NCI-H510A (cell line): Measurements from ENCODE around the gene SNTG2.
"Not testable (repeated sequence)": the region's sequence is repeated elsewhere in the genome, so short reads cannot be mapped to it uniquely, and the experiment has no call there.

Source experiments
- DNase-seq: peaks from one replicate; lab custom pipeline; 2025; lab: John Stamatoyannopoulos, UW

The SNTG2 gene

DNA sequence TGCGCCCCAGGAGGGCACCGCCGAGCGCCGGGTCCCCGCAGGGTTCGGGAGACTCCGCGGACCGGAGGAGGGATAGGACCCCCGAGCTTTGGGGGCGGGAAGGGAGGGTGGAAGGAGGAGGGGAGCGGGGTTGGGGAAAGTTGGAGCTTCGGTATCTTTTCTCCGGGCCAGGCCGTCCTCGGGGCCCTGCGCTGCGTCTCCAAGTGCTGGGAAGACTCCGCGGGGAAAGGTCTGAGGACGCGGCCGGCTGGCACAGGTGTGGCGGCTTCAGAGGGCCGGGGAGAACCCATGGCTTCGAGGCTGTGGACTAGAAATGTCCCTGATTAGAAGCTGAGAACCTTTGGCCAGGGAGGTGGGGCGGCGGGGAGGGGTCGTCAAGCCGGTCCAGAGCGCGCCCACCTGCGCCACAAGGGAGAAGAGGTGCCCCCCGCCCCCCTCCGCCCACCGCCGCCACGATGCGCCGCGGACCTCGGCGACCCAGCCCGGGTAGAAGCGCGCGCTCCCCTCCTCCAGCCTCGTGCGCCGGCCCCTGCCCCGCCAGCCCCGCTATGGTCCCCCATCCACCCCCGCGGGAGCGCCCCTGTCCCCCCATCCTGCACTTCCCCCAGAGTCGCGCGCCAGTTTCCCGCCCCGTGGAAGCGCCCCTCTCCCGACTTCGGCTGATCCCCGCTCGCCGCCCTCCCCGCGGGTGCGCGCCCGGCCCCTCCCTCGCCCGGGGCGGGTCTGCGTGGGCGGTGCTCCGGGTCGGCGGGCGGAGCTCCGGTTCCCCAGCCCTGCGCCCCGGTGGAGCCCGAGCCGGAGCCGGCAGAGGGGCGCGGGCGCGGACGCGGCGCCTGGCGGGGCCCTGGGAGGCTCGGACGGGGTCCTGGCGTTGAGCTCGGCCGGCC lies at the start of gene SNTG2:
Gene SNTG2 (plus strand): TSS at position 770 of the 887 bp plus-strand sequence. CDS start 148 bp downstream, outside the sequence.
- peak; percentile 39 for DNase-seq

DNA sequence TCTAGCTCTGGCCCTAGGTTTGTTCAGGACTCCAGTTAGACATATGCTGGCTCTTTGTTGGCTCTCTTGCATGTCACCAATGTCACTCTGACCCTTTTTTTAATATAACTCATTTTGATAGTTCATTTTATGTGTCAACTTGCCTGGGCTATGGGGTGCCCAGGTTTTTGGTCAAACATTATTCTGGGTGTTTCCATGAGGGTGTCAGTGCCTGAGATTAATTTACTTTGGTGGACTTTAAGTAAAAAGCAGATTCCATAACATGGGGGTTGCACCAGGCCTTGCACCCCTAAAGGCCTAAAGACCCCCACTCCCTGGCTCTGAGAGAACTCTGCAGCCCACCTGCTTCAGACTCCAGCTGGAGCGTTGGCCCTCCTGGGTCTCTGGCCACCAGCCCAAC lies 48.1 kb upstream of the SNTG2 start:
- no peak for DNase-seq

DNA sequence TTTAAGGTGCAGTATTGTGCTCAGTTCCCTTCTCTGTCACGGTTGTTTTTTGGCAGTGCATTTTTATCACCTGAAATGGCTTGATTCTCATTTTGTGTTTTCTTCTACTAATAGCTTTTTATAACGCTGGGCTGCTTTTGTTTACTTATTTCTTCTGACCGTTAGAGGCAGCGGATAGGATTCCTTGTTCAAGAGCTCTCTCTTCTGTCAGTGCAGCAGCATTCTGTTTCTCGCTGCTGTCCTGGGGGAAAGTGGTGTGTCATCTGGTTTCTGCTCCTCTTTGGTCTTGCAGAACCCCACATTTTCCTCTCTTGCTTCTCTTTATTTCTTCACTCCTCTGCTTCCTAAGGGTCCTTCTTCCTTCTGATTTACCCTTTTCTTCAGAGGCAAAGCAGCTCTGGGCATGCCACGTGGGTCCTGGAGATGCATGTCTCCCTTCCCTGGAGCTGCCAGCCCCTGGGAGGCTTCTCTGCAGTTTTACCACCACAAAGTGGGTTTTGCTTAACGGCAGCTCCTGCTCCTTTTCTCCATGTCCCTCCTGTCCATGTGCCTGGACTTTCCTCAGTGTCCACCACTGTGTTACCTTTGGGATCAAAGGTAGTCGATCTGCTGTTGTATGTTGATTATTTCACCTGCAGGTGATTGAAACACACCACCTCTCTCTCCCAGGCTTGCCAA lies 47.3 kb upstream of the SNTG2 start:
- no peak for DNase-seq

DNA sequence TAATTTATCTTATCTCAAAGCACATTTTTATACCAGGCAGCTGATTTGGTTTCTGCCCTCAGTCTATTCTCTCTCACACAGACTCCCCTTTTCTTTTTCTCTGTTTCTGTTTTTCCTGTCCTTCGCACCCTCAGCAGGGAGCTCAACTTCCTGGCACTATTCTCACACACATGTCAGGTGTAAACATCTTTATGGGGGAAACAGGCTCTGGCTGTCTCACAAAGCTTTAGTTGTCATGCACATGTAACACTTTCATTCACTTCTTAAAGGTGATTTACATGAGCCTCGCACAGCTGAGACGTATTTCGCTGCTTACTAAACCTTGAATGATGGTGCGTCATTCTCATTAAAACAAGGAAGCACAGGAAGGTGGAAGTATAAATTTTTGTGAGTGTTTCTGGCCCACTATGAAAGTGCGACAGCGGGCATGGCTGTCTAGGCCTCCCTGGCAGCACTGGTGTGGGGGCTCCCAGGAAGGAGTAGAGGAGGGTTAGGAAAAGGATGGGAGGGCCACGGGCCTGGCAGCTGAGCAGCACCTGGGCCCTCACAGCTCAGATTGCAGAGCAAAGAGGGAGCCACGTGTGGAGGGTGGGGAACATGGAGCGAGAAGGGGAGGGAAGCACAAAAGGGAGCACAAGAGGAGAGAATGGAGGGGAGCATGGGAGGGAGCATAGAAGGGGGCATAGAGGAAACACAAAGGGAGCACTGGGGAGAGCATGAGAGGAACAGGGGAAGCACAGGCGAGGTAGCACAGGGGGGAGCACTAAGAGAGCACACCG lies 46.2 kb upstream of the SNTG2 start:
- no peak for DNase-seq

DNA sequence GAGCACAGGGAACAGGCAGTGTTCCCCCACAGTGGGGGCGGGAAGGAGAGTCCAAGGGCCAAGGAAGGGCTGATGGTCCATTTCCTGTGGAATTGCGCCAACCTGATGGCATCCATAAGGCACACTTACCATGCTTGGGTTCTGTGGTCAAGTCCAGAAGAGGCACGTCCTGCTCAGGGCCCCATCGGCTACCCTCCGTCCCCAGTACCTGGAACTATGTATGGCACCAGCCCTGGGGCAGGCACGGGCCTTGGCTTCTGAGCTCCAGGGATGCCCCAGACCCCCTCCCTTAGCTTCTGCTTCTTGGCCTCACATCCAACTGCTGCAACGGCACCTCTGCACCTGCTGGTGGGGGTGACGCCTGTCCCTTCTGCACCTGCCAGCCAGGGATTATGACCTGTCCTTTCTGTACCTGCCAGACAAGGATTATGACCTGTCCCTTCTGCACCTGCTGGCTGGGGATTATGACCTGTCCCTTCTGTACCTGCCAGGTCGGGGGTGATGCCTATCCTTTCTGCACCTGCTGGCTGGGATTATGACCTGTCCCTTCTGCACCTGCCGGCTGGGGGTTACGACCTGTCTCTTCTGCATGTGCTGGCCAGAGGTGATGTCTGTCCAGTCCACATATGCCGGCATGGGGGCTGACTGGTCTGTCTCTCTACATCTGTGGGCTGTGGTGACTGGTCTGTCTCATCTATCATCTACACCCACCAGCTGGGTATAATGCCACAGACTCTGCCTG lies 45.4 kb upstream of the SNTG2 start:
- peak; percentile 45 for DNase-seq

DNA sequence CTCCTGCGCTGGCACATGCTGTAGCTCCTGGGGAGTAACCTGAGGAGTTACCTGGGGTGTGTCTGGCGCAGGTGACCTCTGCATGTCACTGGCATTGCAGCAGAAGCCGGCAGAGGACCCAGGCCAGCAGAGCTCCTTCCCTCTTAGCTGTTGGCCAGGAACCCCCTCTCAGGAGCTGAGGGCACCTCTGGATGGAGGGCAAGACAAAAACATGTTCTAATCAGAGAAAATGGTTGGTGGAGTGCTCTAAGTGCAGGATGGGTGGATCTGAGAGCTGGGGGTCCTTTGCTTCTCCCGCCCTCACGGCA lies 44.9 kb upstream of the SNTG2 start:
- DNase-seq, result no peak

DNA sequence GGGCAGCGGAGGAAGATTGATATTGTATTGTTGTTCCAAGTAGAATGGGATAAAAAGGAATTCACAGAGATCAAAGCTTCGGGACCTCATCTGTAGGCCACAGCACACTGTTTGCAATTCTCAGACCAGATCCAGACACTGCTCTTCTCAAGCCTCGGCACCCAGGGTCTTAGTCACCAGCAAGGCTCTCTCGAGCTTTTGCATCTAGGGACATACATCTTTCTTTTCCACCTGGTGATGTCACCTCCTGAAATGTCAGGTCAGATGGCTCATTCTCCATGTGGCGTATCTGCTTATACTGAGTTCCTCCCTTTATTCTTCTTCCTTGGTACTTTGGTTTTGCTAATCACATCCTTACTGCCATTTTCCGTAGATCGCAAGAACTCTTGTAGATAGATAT lies 42.9 kb upstream of the SNTG2 start:
- no peak for DNase-seq

DNA sequence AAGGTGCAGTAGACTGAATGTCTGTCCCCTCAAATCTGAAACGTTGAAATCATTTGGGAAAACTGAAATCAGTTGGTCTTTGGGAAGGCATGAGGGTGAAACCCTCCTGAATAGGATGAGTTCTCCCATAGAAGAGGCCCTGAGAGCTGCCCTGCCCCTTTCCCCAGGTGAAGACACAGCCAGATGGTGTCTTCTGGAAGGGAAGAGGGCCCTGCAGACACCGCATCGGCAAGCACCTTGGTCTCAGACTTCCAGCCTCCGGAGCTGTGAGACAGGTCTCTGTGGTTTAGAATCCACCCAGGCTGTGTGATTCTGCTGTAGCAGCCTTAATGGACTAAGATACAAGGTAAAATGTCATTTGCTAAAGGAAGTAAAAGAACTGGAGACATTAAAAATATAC lies 42.1 kb upstream of the SNTG2 start:
- DNase-seq, result no peak

DNA sequence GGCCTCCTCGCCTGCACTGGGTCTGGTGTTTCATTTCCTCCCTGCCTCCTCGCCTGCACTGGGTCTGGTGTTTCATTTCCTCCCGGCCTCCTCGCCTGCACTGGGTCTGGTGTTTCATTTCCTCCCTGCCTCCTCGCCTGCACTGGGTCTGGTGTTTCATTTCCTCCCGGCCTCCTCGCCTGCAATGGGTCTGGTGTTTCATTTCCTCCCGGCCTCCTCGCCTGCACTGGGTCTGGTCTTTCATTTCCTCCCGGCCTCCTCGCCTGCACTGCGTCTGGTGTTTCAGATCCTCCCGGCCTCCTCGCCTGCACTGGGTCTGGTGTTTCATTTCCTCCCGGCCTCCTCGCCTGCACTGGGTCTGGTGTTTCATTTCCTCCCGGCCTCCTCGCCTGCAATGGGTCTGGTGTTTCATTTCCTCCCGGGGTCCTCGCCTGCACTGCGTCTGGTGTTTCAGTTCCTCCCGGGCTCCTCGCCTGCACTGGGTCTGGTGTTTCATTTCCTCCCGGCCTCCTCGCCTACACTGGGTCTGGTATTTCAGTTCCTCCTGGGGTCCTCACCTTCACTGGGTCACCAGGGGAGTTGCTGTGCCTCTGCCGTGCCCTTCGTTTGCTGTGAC lies 40.8 kb upstream of the SNTG2 start:
- not testable (repeated sequence) for DNase-seq

DNA sequence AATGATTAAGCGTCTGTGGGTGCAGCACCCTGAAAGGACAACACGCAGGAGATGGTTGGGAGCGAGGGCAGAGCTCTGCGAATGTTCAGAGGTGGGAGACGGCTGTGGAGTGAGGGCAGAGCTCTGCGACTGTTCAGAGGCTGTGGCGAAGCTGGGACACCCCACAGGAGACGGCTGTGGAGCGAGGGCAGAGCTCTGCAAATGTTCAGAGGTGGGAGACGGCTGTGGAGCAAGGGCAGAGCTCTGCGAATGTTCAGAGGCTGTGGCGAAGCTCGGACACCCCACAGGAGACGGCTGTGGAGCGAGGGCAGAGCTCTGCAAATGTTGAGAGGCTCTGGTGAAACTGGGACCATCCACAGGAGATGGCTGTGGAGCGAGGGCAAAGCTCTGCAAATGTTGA lies 40.0 kb upstream of the SNTG2 start:
- DNase-seq, result no peak

DNA sequence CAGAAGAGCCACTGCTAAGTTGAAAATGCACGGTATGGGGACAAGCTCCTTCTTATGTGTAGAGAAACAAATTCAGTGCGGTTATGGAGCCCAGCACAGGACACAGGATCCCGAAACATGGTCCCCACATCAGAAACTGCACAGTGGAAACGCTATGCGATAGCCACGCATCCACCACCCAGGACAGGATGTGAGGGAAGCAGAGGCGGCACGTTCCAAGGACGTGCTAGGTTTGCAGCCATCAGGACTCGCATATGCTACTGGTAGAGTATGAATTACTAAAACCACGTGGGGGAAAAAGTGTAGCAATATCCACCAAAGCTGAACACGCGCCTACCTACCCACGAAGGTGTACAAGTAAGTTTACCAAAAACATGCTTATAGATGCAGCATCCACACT lies 34.7 kb upstream of the SNTG2 start:
- DNase-seq, result no peak

DNA sequence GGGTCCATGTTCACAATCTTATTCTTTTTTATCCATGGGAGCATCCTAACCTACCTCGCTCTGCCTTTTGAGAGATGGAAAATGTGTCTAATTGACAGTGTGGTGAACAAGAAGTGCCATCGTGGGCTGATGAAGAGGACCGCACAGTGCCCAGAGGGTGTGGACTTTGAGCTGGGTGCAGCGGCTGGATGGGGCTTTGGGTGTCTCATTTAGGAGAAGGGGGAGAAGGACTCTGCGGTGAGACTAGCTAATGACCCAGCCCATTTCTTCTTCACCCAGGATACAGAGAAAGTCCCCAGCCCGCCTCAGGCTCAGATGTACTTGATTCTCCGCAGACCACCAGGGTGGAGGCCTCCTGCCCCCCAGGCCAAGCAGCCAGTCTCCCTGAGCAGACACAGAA lies 33.7 kb upstream of the SNTG2 start:
- no peak for DNase-seq

DNA sequence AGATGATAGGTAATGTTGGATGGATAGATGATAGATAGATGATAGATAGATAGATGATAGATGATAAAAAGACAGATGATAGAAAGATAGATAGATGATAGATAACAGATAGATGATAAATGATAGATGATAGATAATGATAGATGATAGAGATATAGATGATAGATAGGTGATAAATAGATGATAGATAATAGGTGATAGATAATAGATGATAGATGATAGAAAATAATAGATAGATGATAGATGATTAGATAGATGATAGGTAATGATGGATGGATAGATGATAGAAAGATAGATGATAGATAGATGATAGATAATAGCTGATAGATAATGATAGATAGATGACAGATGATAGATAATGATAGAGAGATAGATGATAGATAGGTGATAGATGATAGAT lies 31.0 kb upstream of the SNTG2 start:
- DNase-seq, result no peak

DNA sequence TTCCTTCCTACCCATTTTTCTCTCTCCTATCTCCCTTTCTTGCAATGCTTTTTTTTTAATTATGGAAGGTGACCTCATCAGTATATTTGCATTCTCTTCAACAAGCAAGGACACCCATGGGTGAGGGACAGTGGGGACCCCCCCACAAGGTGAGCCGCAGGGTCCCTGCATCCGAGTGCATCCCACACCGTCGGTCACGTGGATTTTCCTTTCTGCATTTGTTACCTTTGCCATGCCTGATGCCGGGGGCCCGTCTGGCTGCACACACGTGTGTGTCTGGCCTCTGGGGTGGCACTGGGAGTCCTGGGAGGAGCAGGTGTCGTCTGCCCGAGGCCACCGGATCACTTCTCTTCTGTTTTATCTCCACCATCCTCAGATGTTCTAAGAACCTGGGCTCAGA lies 30.1 kb upstream of the SNTG2 start:
- no peak for DNase-seq

DNA sequence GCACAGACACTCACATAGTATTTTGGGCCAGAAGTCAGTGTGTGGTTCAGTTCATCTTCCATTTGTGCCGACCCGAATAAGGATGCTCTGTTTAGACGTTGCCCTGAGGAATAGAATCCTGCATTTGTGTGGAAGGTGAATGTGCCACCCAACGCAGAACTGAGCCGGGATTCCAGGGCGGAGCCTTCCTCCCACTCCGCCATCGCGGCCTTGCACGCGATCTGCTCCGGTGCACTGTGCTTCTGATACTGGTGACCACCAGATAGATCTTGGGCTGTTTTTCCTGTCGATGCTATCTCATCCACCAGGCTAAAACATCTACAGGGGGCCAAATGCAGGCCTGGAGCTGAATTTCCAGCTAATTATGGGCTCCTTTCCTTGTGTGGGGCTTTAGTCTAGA lies 29.6 kb upstream of the SNTG2 start:
- DNase-seq, result no peak

DNA sequence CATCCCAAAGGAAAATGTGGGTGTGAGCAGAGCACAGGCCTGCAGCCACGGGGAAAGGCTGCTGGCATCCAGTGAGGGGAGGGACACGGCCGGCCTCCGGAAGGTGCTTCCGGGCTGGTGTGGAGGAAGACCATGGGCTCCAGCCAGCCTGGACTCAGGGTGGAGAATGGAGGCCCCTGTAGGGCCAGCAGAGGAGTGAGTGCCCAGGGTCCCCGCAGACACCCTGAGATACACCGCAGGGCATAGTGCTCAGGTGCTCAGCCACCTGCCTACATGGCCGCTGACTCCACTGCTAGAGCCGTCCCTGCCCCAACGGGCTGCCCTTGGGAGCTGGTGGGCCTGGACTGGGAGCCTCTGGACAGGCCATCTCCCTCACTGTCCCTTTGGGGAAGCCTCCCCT lies 28.5 kb upstream of the SNTG2 start:
- no peak for DNase-seq

DNA sequence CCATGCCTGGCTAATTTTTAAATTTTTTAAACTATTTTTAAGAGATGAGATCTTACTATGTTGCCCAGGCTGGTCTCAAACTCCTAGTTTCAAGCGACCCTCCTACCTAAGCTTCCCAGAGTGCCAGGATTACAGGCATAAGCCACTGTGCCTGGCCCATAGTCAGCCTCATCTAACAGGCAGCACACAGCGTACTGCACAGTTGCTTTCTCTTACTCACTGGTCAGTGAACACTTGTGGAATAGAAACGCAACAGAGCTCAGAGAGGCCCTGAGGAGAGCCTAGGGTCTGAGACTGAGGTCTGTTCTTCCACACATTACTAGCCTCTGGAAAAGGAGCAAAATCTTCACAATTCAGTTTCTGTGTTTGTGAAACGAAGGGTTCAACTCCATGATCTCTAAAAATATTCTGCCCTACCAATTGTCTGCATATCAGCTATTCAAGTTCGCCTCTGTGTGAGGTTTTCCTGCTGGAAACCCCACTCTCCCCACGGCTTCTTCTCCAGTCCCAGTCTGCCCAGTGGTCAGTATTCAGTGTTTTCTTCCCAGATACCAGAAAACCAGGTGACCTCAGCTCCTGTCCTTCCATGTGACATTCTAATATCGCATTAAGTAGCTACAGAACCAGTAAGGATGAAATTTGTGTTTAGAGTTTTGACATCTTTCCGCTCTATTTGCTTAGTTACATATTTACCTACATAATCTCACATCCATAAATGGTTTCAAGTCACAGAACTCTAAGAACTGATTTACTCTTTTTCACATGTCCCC lies 26.6 kb upstream of the SNTG2 start:
- DNase-seq, result no peak

DNA sequence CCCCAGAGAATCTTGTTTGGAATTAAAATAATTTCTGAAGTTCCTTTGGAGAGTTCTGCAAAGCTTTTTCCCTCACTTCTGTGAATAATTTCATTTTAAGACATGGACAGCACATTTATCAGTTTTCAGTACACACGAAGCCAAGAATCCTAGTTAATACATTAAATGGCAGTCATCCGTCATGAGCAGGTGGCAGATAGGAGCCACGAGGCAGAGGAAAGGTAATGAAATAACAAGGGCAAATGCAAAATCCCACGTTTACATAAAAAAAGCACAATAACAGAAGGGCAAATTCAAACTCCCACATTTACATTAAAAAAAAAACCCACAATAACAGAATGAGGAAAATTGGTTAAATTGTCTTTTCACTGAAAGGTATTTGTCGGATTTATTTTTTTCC lies 25.9 kb upstream of the SNTG2 start:
- DNase-seq, result no peak

DNA sequence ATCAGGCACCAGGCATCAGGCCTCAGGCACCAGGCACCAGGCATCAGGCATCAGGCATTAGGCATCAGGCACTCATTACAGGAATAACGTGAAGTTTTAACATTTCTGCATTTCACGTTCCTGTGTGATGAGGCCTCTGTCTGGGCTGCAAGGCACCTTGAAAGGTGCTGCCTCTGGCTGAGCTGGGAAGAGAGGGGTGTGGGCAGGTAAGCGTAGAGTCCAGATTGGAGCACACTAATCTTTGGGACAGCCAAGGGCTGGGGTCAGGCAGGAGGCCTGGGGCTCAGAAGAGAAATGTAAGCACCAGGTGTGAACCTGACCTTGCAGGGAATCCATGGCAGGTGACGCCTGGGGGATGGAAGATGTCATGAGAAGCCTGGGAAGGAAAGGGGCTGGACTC lies 25.3 kb upstream of the SNTG2 start:
- no peak for DNase-seq

DNA sequence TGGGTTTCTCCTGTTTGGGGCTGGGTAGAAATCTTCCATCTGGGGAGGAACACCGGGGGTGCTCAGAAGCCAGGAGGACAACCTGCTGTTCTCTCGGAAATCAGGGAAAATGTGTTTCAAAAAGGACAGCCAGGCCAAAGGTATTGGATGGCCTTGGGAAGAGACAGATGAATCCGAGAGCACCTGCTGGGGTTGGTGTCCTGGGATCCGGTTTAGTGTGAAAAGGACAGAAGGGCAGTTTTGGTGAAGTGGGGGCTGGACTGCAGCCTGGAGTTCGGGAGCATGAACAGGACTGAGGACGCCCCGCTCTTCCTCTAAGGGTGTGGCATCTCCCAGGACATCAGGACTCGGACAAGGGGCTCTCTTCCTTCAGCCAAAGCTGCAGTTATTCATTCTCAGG lies 24.9 kb upstream of the SNTG2 start:
- no peak for DNase-seq

DNA sequence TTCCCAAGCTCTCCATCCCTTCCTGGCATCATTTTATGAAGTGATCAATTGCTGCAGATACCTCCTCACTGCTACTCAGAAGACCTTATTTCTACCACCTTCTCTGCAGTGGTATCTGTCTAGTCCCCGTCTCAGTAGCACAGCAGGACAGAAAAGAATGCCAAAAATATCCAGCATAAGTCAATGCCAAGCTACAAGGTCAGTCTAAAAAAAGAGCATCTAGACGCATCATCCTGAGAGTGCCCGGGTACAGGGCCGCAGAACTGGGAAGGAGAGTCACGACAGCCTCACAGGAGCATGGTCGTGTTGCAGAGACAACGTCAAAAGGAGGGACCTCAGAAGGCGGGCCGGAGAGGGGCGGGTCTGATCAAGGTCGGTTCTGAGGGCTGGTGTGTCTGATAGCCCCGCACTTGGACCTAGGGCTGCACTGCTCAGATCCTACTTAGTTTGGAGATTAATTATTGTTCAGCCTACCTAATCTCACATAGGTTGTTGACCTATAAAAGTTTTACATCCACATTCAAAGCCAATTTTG lies 24.3 kb upstream of the SNTG2 start:
- no peak for DNase-seq
